GM12865 (cell line): ENCODE measurements around the gene SMIM13.
"Not testable (repeated sequence)": the region's sequence is repeated elsewhere in the genome, so short reads cannot be mapped to it uniquely, and the experiment has no call there.

Experiments
- DNase-seq: peaks from one replicate; pipeline ENCODE4 v3.0.0; 2010; ENCODE audit warnings: low read depth
- H3K4me3 ChIP-seq: 2 replicates; pipeline ENCODE4 v1.5.1; 2011; ENCODE audit warnings: mild to moderate bottlenecking, low read depth, low read length, control low read depth
- CTCF ChIP-seq: IDR thresholded peaks from 2 replicates; pipeline ENCODE4 v1.5.1; 2011; ENCODE audit warnings: low read length, control low read depth, low read depth, inconsistent platforms; ENCODE audit not compliant: insufficient read depth; ENCODE audit errors: missing control alignments

The SMIM13 gene

DNA sequence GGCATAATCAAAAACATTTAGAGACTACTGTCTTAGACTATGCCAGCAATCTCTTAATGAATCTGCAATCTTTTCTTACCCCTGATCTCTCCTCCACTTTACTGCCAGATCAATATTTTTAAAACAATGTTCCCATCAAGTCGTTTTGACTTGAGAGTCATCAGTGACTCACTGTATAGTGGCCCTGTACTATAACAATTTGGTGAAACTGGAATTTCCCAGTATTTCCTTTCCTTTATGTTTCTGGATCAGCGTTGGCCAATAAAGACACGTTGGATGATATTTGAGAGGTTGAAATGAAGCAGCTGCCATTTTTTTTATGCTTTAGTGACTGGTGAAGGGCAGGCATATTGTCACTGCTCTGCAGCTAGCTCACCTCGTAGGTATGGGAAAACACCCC is 10.1 kb upstream of the SMIM13 start:
- no peak for TF ChIP-seq CTCF
- DNase-seq, result no peak
- no peak overlapping the region for H3K4me3 ChIP-seq

GRCh38 chr6:11083956-11084355 is 9.7 kb upstream of the SMIM13 start:
- no peak for TF ChIP-seq CTCF
- DNase-seq, result peak; percentile 10
- H3K4me3 ChIP-seq, result no peak overlapping the region

DNA sequence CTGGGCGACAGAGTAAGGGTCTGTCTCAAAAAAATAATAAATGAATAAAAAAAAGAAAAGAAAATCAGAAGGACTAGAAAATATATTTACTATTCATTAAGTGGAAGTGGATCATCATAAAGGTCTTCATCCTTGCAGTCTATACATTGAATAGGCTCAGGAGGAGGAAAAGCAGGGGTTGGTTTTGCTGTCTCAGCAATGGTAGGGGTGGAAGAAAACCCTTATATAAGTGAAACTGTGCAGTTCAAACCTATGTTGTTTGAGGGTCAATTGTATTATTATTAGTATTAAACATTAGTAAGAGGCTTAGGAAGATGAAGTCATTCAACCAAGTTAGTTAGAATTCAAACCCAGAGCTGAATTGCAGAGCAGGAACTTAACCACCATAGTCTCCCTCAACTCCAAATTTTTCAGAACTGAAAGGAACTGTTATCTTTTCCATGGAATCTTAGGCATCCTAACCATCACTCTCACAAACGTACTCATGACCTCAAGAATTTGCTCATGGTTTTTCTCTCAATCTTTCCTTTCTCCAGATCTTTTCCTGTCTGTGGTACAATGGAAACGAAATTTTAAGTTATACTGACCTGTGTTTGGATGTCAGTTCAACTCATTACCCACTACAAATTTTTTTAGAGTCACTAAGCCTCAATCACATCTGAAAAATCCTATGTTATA is 7.7 kb upstream of the SMIM13 start:
- no peak overlapping the region for H3K4me3 ChIP-seq
- DNase-seq, result no peak
- no peak for TF ChIP-seq CTCF

DNA sequence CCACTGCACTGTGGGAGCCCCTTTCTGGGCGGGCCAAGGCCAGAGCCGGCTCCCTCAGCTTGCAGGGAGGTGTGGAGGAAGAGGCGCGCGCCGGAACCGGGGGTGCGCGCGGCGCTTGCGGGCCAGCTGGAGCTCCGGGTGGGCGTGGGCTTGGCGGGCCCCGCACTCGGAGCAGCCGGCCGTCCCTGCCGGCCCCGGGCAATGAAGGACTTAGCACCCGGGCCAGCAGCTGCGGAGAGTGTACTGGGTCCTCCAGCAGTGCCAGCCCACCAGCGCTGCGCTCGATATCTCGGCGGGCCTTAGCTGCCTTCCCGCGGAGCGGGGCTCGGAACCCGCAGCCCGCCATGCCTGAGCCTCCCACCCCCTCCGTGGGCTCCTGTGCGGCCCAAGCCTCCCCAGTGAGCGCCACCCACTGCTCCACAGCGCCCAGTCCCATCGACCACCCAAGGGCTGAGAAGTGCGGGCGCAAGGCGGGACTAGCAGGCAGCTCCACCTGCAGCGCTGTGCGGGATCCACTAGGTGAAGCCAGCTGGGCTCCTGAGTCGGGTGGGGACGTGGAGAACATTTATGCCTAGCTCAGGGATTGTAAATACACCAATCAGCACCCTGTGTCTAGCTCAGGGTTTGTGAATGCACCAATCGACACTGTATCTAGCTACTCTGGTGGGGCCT is 6.4 kb upstream of the SMIM13 start:
- not testable (repeated sequence) for DNase-seq, H3K4me3 ChIP-seq

DNA sequence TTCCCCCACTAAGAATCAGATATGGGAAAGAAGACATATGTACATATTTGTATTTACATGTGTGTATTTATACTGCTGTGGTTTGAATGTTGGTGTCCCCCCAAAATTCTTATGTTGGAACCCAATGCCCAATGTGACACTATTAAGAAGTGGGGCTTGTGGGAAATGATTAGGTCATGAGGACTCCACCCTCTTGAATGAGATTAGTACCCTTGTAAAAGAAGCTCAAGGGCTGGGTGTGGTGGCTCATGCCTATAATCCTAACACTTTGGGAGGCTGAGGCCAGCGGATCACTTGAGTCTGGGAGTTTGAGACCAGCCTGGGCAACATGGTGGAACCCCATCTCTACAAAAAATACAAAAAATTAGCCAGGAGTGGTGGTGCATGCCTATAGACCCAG is 3.9 kb upstream of the SMIM13 start:
- no peak for TF ChIP-seq CTCF
- no peak overlapping the region for H3K4me3 ChIP-seq
- no peak for DNase-seq

GRCh38 chr6:11091141-11091540 is 2.5 kb upstream of the SMIM13 start:
- not testable (repeated sequence) for DNase-seq, H3K4me3 ChIP-seq

- no peak for TF ChIP-seq CTCF
- peak overlapping the region; percentile 97 for H3K4me3 ChIP-seq
- peak; percentile 85 for DNase-seq
Measured at GRCh38 chr6:11092668-11093375, 812 bp upstream of the SMIM13 start.

GRCh38 chr6:11093376-11093625 is 333 bp upstream of the SMIM13 start:
- DNase-seq, result no peak
- TF ChIP-seq CTCF, result no peak
- peak overlapping the region; percentile 97 for H3K4me3 ChIP-seq
